ENCODE results near the gene STX3.

The STX3 gene

GRCh38 chr11:59756558-59756840, 1.3 kb downstream of the STX3 start:
- peak overlapping the region; percentile 95 for H3K4me2 ChIP-seq

GRCh38 chr11:59756845-59757244, 1.7 kb downstream of the STX3 start:
- no peaks in the 10 kb centered on the region for H3K27me3 ChIP-seq
- no peak for TF ChIP-seq Cebpa-rat (IDR thresholded peaks at IDR 0.05)
- H4K20me1 ChIP-seq = peaks cover 47% of the 10 kb centered on the region
- no peak overlapping the region for H3K27ac ChIP-seq
- H3K4me1 ChIP-seq = peaks cover 19% of the 10 kb centered on the region
- no peaks in the 10 kb centered on the region for H3K9me3 ChIP-seq
- peaks cover 10% of the 10 kb centered on the region; the same call in 1 of the 2 replicates for H3K36me3 ChIP-seq
- H3K4me3 ChIP-seq = no peak overlapping the region
- peak overlapping the region; percentile 95 for H3K4me2 ChIP-seq
- no peak overlapping the region for H3K9ac ChIP-seq

More at GRCh38 chr11:59756558-59756840, 1.3 kb downstream of the STX3 start:
- Histone ChIP-seq H3K36me3 (peaks cover 10% of the 10 kb centered on the region; the same call in 1 of the 2 replicates), H3K9ac (no peak overlapping the region), H3K27ac (no peak overlapping the region), H3K4me3 (peak overlapping the region; percentile 93; the same call in 1 of the 2 replicates), H3K4me1 (peaks cover 19% of the 10 kb centered on the region), H4K20me1 (peaks cover 47% of the 10 kb centered on the region), H3K9me3 (no peaks in the 10 kb centered on the region), H3K27me3 (no peaks in the 10 kb centered on the region)
- no peak for TF ChIP-seq Cebpa-rat (IDR thresholded peaks at IDR 0.05)

GRCh38 chr11:59758401-59759037, 3.3 kb downstream of the STX3 start:
- H3K27me3 ChIP-seq = no peaks in the 10 kb centered on the region
- no peaks in the 10 kb centered on the region for H3K9me3 ChIP-seq
- no peak overlapping the region for H3K4me2 ChIP-seq
- peaks cover 19% of the 10 kb centered on the region for H3K4me1 ChIP-seq
- H3K4me3 ChIP-seq = no peak overlapping the region
- H3K36me3 ChIP-seq = peaks cover 10% of the 10 kb centered on the region; the same call in 1 of the 2 replicates
- no peak overlapping the region for H3K27ac ChIP-seq
- no peak for TF ChIP-seq Cebpa-rat (IDR thresholded peaks at IDR 0.05)
- H3K9ac ChIP-seq = no peak overlapping the region
- H4K20me1 ChIP-seq = peaks cover 47% of the 10 kb centered on the region

DNA sequence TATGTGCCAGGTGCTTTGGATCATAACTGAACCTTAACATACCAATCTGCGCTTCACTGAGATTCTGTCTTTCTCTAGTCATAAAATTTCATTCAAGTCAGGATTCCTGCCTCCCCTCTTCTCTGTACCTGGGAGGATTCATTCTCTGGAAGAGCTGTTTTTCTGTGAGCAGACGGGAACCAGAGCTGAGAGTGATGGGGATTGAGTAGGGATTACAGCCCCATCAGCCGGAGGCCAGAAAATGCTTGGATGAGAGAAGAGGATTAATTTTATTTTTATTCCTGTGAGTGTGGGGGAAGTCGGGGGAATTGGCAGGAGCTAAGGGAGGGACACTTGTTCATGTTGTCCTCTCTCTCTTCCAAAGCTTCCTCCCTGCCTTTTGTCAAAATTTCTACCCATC, 4.7 kb downstream of the STX3 start:
- H3K4me1 ChIP-seq = peaks cover 20% of the 10 kb centered on the region
- no peak overlapping the region for H3K9ac ChIP-seq
- H3K27me3 ChIP-seq = no peaks in the 10 kb centered on the region
- no peaks in the 10 kb centered on the region for H3K9me3 ChIP-seq
- H3K36me3 ChIP-seq = peaks cover 10% of the 10 kb centered on the region; the same call in 1 of the 2 replicates
- H4K20me1 ChIP-seq = peaks cover 47% of the 10 kb centered on the region
- no peak overlapping the region for H3K4me3 ChIP-seq
- H3K27ac ChIP-seq = no peak overlapping the region
- TF ChIP-seq Cebpa-rat (IDR thresholded peaks at IDR 0.05) = no peak
- no peak overlapping the region for H3K4me2 ChIP-seq

DNA sequence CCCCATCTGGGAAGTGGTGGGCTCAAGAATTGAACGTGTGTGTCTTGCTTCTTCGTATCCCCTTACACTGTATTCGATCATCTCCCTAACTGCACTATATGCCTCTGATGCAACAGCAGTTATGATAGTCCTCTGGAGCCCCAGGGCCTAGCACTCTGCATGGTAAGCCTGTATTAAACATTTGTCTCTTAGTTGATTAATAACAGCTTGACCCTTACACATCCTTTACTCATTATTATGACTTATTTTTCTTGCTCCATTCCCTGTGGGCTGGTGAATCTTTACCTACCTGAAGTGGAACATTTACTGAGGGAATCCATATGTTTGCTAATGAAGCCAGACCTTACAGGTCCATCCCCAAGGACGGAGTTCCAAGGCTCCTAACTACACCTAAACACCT, 5.6 kb downstream of the STX3 start:
- Histone ChIP-seq H3K27ac (no peak overlapping the region), H4K20me1 (peaks cover 47% of the 10 kb centered on the region)

GRCh38 chr11:59761993-59762392, 6.8 kb downstream of the STX3 start:
- no peaks in the 10 kb centered on the region for H3K27me3 ChIP-seq
- no peaks in the 10 kb centered on the region for H3K9me3 ChIP-seq
- peaks cover 40% of the 10 kb centered on the region for H4K20me1 ChIP-seq
- H3K4me1 ChIP-seq = peaks cover 27% of the 10 kb centered on the region
- no peak overlapping the region for H3K4me3 ChIP-seq
- no peak overlapping the region for H3K27ac ChIP-seq
- H3K9ac ChIP-seq = no peak overlapping the region
- no peak overlapping the region for H3K4me2 ChIP-seq
- H3K36me3 ChIP-seq = peaks cover 7% of the 10 kb centered on the region; the same call in 1 of the 2 replicates
- TF ChIP-seq Cebpa-rat (IDR thresholded peaks at IDR 0.05) = no peak

More for the DNA sequence above, 5.6 kb downstream of the STX3 start:
- no peaks in the 10 kb centered on the region for H3K9me3 ChIP-seq
- H3K36me3 ChIP-seq = peaks cover 10% of the 10 kb centered on the region; the same call in 1 of the 2 replicates
- peaks cover 27% of the 10 kb centered on the region for H3K4me1 ChIP-seq
- H3K4me2 ChIP-seq = no peak overlapping the region
- no peak overlapping the region for H3K9ac ChIP-seq
- no peaks in the 10 kb centered on the region for H3K27me3 ChIP-seq
- no peak for TF ChIP-seq Cebpa-rat (IDR thresholded peaks at IDR 0.05)
- no peak overlapping the region for H3K4me3 ChIP-seq

DNA sequence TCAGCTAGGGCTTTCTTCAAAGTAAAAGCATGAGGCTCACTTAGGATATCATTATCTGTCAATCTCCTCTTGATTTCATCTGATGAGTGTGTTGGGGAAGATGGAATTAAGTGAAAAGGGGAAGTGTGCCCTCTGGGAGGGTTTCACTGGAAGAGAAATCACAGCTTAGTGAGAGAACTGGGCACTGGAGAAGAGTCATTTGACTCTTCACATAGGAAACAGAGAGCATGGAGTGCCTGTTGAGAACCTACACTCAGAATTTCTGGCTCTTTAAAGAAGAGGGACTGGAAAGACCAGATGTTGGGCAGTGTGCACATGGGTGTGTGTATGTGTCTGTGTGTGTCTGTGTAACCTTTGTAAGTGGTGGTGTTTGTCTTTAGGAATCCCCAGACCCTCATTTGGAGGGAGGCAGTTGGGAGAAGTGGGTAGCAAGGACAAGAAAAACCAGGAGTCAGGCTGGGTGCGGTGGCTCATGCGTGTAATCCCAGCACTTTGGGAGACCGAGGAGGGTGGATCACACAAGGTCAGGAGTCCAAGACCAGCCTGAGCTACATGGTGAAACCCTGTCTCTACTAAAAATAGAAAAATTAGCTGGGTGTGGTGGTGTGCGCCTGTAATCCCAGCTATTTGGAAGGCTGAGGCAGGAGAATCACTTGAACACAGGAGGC, 10.0 kb downstream of the STX3 start:
- no peak for TF ChIP-seq Cebpa-rat (IDR thresholded peaks at IDR 0.05)
- Histone ChIP-seq H3K4me2 (peak overlapping the region; percentile 12; the same call in 1 of the 2 replicates), H4K20me1 (peaks cover 14% of the 10 kb centered on the region)

DNA sequence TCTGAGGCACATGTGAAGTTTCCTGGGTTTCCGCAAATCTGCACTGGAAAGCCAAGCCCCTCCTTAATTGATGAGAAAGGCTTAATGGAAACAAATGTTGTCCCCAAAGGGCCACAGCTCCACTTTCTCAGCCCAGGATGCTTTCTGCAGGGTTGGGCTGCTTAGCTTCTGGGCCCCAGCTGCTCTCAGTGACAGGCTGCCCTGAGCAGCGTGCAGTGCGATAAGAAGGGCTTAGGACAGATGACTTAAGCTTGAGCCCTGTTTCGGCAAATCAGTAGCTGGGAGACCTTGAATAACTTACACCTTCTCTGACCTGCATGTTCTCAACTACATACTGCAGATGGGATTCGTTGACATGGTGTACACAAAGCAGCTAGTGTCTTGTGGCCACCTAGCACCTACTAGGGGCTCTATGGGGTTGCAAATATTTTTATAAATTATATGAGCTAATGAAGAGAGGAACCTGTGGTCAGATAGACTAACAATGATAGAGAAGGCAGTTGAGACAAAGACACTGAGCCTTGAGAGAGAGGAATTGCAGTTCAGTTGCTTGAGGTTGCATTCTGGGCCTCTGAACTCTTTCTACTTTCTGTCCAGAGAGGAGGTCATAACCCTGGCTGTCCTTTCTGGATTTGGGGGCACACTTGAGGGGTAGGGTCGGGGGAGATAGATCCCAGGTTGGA, 11.5 kb downstream of the STX3 start:
- H3K27me3 ChIP-seq = no peaks in the 10 kb centered on the region
- no peaks in the 10 kb centered on the region for H3K9me3 ChIP-seq
- no peak overlapping the region for H3K9ac ChIP-seq
- peaks cover 6% of the 10 kb centered on the region; the same call in 1 of the 2 replicates for H4K20me1 ChIP-seq
- no peaks in the 10 kb centered on the region for H3K36me3 ChIP-seq
- no peak overlapping the region for H3K4me3 ChIP-seq
- H3K4me2 ChIP-seq = peak overlapping the region; percentile 74
- peaks cover 50% of the 10 kb centered on the region for H3K4me1 ChIP-seq
- peak overlapping the region; percentile 55; the same call in 1 of the 2 replicates for H3K27ac ChIP-seq
- TF ChIP-seq Cebpa-rat (IDR thresholded peaks at IDR 0.05) = no peak

More for the DNA sequence above, 10.0 kb downstream of the STX3 start:
- Histone ChIP-seq H3K4me1 (peaks cover 37% of the 10 kb centered on the region), H3K27ac (no peak overlapping the region), H3K4me3 (no peak overlapping the region), H3K36me3 (peaks cover 3% of the 10 kb centered on the region; the same call in 1 of the 2 replicates), H3K9me3 (no peaks in the 10 kb centered on the region), H3K9ac (no peak overlapping the region), H3K27me3 (no peaks in the 10 kb centered on the region)

GRCh38 chr11:59767225-59767611, 12.0 kb downstream of the STX3 start:
- H3K36me3 ChIP-seq = no peaks in the 10 kb centered on the region
- H3K9ac ChIP-seq = no peak overlapping the region
- no peaks in the 10 kb centered on the region for H3K27me3 ChIP-seq
- H3K9me3 ChIP-seq = no peaks in the 10 kb centered on the region
- H3K4me2 ChIP-seq = peak overlapping the region; percentile 74
- H3K27ac ChIP-seq = peak overlapping the region; percentile 55; the same call in 1 of the 2 replicates
- TF ChIP-seq Cebpa-rat (IDR thresholded peaks at IDR 0.05) = no peak
- peaks cover 6% of the 10 kb centered on the region; the same call in 1 of the 2 replicates for H4K20me1 ChIP-seq
- H3K4me1 ChIP-seq = peaks cover 56% of the 10 kb centered on the region
- no peak overlapping the region for H3K4me3 ChIP-seq

GRCh38 chr11:59769111-59769510, 13.9 kb downstream of the STX3 start:
- Histone ChIP-seq H3K4me3 (no peak overlapping the region), H3K36me3 (peaks cover 7% of the 10 kb centered on the region), H3K9ac (no peak overlapping the region), H3K27ac (no peak overlapping the region), H3K4me1 (peaks cover 66% of the 10 kb centered on the region), H4K20me1 (peaks cover 6% of the 10 kb centered on the region; the same call in 1 of the 2 replicates), H3K4me2 (no peak overlapping the region), H3K27me3 (no peaks in the 10 kb centered on the region), H3K9me3 (no peaks in the 10 kb centered on the region)
- TF ChIP-seq Cebpa-rat (IDR thresholded peaks at IDR 0.05) = no peak
